Kidney (tissue), 14 donors: Measurements from ENCODE around the gene FAM184B. TPM values are rescaled to one million over a fixed set of nuclear protein-coding genes. Genes with fewer than 3 reads are reported as not detected.
A peak's percentile ranks its signal among the peaks of the same experiment; 100 is the strongest.

Experiments used
- DNase-seq, 5 donors: peaks; one replicate each; pipeline ENCODE4 v3.0.0-alpha.2; 2013 to 2020
- FAIRE-seq: peaks from 2 replicates; lab custom pipeline; 2012; peaks lifted over from hg19 to GRCh38; lab: Jason Lieb, UNC
- H3K27ac ChIP-seq, 2 donors: one replicate each; pipeline ENCODE4 v1.7.0; 2013; ENCODE audit warnings: low read depth in 2 of 2, low read length in 2 of 2, inconsistent platforms in 1 of 2
- H3K27me3 ChIP-seq: one replicate; pipeline ENCODE4 v1.7.1; 2013; ENCODE audit warnings: low read length, inconsistent platforms; ENCODE audit not compliant: control insufficient read depth, insufficient read depth
- H3K36me3 ChIP-seq, 3 donors: one replicate each; pipeline versions ENCODE4 v1.7.0 to v1.7.1; 2013; ENCODE audit warnings: low read length in 3 of 3, control low read depth in 1 of 3, inconsistent platforms in 1 of 3; ENCODE audit not compliant: insufficient read depth in 3 of 3, control insufficient read depth in 2 of 3
- H3K4me1 ChIP-seq, 3 donors: one replicate each; pipeline versions ENCODE4 v1.7.0 to v1.7.1; 2013; ENCODE audit warnings: low read length in 3 of 3, inconsistent platforms in 1 of 3, low read depth in 1 of 3; ENCODE audit not compliant: control insufficient read depth in 2 of 3, insufficient read depth in 2 of 3
- H3K4me3 ChIP-seq, 3 donors: one replicate each; pipeline versions ENCODE4 v1.7.0 to v1.8.1; 2013; ENCODE audit warnings: low read length in 3 of 3, control low read depth in 1 of 3, inconsistent platforms in 1 of 3
- H3K9ac ChIP-seq, 3 donors: one replicate each; pipeline versions ENCODE4 v1.7.0 to v1.7.1; 2013; ENCODE audit warnings: low read length in 3 of 3, control low read depth in 1 of 3, inconsistent platforms in 1 of 3
- H3K9me3 ChIP-seq, 3 donors: one replicate each; pipeline versions ENCODE4 v1.7.0 to v1.7.1; 2013; ENCODE audit warnings: low read length in 3 of 3, control low read depth in 1 of 3, inconsistent platforms in 1 of 3; ENCODE audit not compliant: control insufficient read depth in 2 of 3, insufficient read depth in 1 of 3
- intact Hi-C: fragments of 100-400 bp; cut with DNase I; formaldehyde crosslinking; loops from one replicate; pipeline ENCODE4 v1.11.1; 2022
- polyA plus RNA-seq: library from polyadenylated mRNA; stranded (reverse); fragments of 350-450 nt; fragmentation: Illumina TruSeq; extraction: RNeasy Lipid Tissue Mini Kit (QIAGEN cat#74804); gene quantifications from one replicate; pipeline ENCODE4 v1.2.3, GENCODE V29; 2014; ENCODE audit warnings: low read depth, low replicate concordance; ENCODE audit not compliant: insufficient read depth
- total RNA-seq: library from RNA; stranded (reverse); fragmentation: NEBNext Ultra II Directional; extraction: Animal tissue kit (Norgen Biotek cat#: 25700); gene quantifications from one replicate; pipeline ENCODE4 v1.2.1, GENCODE V29; 2021
- TF ChIP-seq, protein P1 (sequence below): IDR thresholded peaks from 3 replicates; pipeline ENCODE4 v1.5.1; 2012; ENCODE audit warnings: mild to moderate bottlenecking, moderate library complexity, borderline replicate concordance; ENCODE audit not compliant: insufficient read depth; ENCODE audit errors: extremely low read depth
- donor health status: control.
- donor health status: control.
- donor health status: control.
- donor health status: control.
- donor health status: control.
- donor health status: DM: yes; HTN: yes; CAD: no.
- donor health status: Normal renal cell carcinoma (clear cell type).

The FAM184B gene
- total and polyA plus RNA-seq, 2 donors from 2014 or later, result 0.09 to 0.39 TPM

- no peak for DNase-seq
- TF ChIP-seq, protein P1, sequence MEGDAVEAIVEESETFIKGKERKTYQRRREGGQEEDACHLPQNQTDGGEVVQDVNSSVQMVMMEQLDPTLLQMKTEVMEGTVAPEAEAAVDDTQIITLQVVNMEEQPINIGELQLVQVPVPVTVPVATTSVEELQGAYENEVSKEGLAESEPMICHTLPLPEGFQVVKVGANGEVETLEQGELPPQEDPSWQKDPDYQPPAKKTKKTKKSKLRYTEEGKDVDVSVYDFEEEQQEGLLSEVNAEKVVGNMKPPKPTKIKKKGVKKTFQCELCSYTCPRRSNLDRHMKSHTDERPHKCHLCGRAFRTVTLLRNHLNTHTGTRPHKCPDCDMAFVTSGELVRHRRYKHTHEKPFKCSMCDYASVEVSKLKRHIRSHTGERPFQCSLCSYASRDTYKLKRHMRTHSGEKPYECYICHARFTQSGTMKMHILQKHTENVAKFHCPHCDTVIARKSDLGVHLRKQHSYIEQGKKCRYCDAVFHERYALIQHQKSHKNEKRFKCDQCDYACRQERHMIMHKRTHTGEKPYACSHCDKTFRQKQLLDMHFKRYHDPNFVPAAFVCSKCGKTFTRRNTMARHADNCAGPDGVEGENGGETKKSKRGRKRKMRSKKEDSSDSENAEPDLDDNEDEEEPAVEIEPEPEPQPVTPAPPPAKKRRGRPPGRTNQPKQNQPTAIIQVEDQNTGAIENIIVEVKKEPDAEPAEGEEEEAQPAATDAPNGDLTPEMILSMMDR, result no peak
- H3K36me3 ChIP-seq, result no peaks in the 10 kb centered on the region
- intact Hi-C loops, result no loop called here
- no peak overlapping the region for H3K27ac ChIP-seq
- FAIRE-seq, result no peak
- no peaks in the 10 kb centered on the region for H3K9me3 ChIP-seq
- no peaks in the 10 kb centered on the region for H3K4me1 ChIP-seq
- no peak overlapping the region for H3K4me3 ChIP-seq
- no peak overlapping the region for H3K9ac ChIP-seq
- no peaks in the 10 kb centered on the region for H3K27me3 ChIP-seq
Measured at GRCh38 chr4:17718471-17718870, 63.0 kb downstream of the FAM184B start.

DNA sequence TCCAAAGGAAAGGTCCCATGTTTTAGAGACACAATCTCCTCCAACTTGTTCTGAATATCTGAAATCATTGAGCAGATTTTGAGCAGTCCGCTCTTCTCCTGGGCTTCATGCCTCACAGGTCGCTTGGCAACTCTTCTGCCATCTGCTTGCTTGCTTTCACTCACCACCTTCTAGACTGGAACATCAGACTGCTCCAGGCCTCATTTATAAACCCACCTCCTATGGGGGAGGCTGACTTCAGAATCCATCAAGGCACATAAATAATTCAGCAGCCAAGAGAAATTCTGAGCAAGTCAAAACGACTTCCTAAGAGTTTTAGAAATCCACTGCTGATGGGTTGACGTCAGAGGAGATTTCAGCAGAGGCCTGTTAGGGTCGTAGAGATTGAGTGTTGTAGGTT lies 64.1 kb downstream of the FAM184B start:
- intact Hi-C loops, result no loop called here
- Histone ChIP-seq H3K9ac (no peak overlapping the region), H3K27ac (no peak overlapping the region), H3K27me3 (no peaks in the 10 kb centered on the region), H3K36me3 (no peaks in the 10 kb centered on the region), H3K4me1 (no peaks in the 10 kb centered on the region), H3K4me3 (no peak overlapping the region), H3K9me3 (no peaks in the 10 kb centered on the region)
- DNase-seq (peak in 2 of 5 donors; percentile 9 to 28), FAIRE-seq (no peak)
- TF ChIP-seq, protein P1, result no peak

DNA sequence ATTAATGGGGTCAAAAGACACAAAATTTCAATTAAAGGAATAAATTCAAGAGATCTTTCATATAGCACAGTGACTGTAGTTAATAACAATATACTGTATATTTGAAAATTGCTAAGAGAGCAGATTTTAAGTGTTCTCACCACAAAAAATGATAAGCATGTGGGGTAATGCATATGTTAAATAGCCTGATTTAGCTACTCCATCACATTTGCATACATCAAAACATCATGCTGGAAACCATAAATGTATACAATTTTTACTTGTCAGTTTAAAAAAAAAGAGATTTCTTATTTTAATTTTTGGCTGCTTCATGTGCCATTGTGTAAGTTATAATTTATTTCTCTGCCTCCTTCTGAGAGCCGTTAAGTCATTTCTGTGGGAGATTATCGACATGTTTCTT lies 65.9 kb downstream of the FAM184B start:
- no peaks in the 10 kb centered on the region for H3K9me3 ChIP-seq
- no peak for FAIRE-seq
- no peak for DNase-seq
- TF ChIP-seq, protein P1, result no peak
- no peaks in the 10 kb centered on the region for H3K4me1 ChIP-seq
- no peaks in the 10 kb centered on the region for H3K27me3 ChIP-seq
- H3K27ac ChIP-seq, result no peak overlapping the region
- H3K4me3 ChIP-seq, result no peak overlapping the region
- H3K36me3 ChIP-seq, result no peaks in the 10 kb centered on the region
- intact Hi-C loops, result no loop called here
- H3K9ac ChIP-seq, result no peak overlapping the region

- TF ChIP-seq, protein P1, result no peak
- no peaks in the 10 kb centered on the region for H3K4me1 ChIP-seq
- intact Hi-C loops, result no loop called here
- FAIRE-seq (no peak), DNase-seq (no peak)
- no peaks in the 10 kb centered on the region for H3K27me3 ChIP-seq
- H3K4me3 ChIP-seq, result no peak overlapping the region
- H3K27ac ChIP-seq, result no peak overlapping the region
- H3K9ac ChIP-seq, result no peak overlapping the region
- H3K9me3 ChIP-seq, result no peaks in the 10 kb centered on the region
- no peaks in the 10 kb centered on the region for H3K36me3 ChIP-seq
Measured at GRCh38 chr4:17713779-17714178, 67.6 kb downstream of the FAM184B start.
